GM12864 (cell line): ENCODE data around the gene CRMP1.
"Not testable (repeated sequence)": the region's sequence is repeated elsewhere in the genome, so short reads cannot be mapped to it uniquely, and the experiment has no call there.

Experiments used
- DNase-seq: peaks from one replicate; pipeline ENCODE4 v3.0.0-alpha.2; 2011; ENCODE audit warnings: low read depth
- H3K4me3 ChIP-seq: 2 replicates; pipeline ENCODE4 v1.5.1; 2011; ENCODE audit warnings: mild to moderate bottlenecking, low read depth, low read length, control low read depth
- TF ChIP-seq, protein P1 (sequence below): IDR thresholded peaks from 2 replicates; pipeline ENCODE4 v1.5.1; 2011; ENCODE audit warnings: low read depth, mild to moderate bottlenecking, moderate library complexity, low read length, control low read depth, inconsistent platforms; ENCODE audit errors: missing control alignments

CRMP1 gene

DNA sequence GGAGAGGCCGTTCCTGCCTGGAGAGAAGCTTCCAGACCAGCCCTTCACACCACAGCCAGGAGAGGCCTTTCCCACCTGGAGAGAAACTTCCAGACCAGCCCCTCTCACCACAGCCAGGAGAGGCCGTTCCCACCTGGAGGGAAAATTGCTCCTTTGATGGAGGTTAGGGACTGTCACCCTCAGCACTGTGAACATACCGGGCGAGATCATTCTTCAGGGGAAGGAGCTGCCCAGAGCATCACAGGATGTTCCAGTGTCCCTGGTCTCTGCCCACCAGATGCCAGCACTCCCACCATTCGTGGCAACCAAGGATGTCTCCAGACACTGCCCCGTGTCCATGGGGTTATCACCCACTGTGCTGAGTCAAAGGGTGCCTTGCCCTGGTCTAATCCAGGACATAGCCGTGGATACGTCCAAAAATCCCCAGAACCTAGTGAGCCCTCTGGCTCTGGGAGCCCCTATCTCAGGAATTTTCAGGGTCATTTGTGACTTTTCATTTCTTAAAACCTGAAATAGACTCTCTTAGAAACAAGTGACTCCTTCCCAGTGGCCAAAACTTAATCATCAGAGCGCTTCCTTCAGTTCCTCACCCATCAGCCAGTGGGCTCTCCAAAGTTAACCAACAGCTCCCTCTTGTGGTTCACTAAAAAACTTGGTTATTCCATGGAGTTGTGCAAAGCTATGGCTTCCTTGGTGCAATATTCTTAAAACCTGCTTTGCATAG is 80.2 kb downstream of the CRMP1 start:
- TF ChIP-seq, protein P1, sequence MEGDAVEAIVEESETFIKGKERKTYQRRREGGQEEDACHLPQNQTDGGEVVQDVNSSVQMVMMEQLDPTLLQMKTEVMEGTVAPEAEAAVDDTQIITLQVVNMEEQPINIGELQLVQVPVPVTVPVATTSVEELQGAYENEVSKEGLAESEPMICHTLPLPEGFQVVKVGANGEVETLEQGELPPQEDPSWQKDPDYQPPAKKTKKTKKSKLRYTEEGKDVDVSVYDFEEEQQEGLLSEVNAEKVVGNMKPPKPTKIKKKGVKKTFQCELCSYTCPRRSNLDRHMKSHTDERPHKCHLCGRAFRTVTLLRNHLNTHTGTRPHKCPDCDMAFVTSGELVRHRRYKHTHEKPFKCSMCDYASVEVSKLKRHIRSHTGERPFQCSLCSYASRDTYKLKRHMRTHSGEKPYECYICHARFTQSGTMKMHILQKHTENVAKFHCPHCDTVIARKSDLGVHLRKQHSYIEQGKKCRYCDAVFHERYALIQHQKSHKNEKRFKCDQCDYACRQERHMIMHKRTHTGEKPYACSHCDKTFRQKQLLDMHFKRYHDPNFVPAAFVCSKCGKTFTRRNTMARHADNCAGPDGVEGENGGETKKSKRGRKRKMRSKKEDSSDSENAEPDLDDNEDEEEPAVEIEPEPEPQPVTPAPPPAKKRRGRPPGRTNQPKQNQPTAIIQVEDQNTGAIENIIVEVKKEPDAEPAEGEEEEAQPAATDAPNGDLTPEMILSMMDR, result peak; percentile 69
- no peak overlapping the region for H3K4me3 ChIP-seq
- DNase-seq, result peak; percentile 30

DNA sequence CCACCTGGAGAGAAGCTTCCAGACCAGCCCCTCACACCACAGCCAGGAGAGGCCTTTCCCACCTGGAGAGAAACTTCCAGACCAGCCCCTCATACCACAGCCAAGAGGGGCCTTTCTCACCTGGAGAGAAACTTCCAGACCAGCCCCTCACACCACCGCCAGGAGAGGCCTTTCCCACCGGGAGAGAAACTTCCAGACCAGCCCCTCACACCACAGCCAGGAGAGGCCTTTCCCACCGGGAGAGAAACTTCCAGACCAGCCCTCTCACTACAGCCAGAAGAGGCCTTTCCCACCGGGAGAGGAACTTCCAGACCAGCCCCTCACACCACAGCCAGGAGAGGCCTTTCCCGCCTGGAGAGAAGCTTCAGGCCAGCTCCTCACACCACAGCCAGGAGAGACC is 80.8 kb downstream of the CRMP1 start:
- H3K4me3 ChIP-seq, DNase-seq: not testable (repeated sequence)

DNA sequence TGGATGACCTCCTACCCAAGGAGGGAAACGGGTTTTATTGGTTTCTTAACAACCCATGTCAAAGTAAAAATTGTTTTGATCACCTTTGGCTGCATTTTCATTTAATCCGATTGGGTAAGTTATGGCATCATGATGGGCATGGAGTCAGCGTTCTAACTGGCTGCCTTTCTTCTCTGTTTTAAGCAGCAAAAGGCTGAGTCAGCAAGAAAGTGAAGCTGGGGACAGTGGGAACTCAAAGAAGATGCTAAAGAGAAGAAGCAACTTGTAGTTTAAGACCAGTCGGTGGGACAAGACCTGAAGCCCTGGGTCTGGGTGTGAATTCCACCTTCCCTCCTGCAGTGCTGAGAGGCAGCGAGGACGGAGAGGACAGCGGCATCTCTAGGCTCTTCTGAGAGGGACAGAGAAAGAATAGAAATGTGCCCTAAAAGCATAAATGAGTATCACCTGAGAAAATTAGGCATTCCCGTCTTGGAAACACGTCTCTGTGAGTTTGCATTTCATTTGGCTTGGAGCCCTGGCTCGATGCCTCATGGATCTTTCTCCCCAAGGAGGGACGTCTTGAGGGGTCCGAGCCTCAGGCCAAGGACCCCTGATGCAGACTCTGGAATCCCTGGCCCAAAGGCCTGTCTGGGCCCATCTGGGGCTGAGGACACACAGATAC is 82.0 kb downstream of the CRMP1 start:
- H3K4me3 ChIP-seq, result no peak overlapping the region
- no peak for DNase-seq
- TF ChIP-seq, protein P1, result no peak

DNA sequence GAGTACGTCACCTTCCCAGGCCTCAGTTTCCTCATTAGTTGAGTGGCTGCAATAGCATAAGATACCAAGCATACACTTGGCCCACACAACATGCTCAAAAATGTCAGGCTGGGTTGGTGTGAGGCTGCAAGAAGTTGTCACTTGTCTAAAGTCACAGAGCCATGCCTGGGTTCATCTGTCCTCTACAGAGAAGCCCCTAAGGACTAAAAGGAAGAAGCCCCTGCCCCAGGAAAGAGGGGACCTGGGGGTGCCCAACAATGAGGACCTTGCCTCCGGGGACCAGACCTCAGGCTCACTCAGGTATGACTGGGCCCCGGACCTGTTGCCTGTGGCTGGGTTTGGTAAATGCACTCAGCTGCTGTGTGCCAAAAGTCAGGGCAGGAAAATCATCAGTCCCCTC is 82.7 kb downstream of the CRMP1 start:
- no peak for DNase-seq
- TF ChIP-seq, protein P1, result no peak

DNA sequence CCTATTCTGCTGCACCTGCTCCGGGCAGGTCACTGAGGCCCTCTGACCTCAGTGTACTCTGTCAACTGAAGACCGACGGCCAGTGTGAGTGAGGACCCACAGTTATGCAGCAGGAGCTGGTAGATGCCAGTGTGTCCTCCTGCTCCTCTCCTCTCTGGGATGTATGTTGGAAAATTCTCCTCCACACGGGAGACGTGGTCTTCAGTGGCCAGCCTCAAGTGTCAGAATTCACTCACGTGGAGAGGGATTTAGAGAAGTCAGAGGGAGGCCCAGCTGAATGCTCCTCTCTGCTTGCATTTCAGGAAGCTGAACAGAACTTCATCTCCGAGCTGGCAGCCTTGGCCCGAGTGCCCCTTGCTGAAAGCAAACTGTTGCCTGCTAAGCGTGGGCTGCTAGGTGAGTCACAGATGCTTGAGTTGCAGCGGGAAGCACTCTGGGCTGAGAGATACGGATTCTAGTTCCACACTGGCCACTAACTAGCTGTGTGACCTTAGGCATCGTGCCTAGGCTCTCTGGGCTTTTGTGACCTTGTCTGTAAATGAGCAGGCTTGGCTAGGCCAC is 83.6 kb downstream of the CRMP1 start:
- TF ChIP-seq, protein P1, result no peak
- DNase-seq, result no peak
- no peak overlapping the region for H3K4me3 ChIP-seq

More for the DNA sequence above, 82.7 kb downstream of the CRMP1 start:
- no peak overlapping the region for H3K4me3 ChIP-seq

DNA sequence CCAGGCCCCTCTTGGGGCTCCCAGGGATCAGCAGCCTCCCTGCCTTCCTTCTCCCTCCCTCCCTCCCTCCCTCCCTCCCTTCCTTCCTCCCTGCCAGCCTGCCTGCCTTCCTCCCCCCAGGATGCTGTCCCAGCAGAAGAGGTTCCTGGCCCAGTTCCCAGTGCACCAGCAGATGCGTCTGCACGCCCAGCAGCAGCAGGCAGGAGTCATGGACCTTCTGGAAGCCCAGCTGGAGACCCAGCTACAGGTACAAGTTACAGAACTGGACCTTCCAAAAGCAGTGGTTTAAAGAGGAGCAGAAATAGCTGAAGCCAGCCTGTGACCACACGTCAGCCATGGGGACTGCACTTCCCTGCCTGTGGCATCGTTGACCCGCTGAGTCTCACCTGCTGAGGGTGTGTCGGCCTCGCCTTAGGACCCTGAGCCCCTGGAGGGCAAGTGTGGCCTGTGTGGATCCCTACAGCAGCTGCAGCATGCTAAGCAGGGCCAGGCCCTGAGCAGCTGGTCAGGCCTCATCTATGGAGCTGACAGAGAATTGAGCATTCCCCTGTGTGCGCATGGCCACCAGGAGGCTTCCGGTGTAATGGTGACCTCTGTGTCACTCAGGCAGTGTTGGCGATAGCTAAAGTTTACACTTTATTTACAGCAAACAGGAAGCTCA is 84.7 kb downstream of the CRMP1 start:
- TF ChIP-seq, protein P1, result no peak

DNA sequence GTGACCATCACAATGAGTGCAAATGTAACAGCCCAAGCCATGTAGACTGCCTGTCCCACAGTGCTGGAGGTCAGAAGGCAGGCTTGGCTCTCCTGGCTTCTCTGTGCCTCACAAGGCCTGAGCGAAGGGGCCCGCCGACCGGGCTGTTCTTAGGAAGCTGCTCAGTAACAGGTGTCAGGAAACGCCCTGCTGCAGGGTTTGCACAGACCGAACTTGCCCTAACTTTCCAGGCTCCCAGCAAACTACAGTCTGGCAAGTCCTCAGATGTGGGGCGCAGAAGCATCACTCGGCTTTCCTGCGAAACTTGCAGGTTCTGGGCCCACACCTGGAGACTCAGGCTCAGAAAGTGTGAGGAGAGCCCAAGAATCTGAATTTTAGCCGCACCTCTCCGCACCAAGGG is 87.6 kb downstream of the CRMP1 start:
- no peak overlapping the region for H3K4me3 ChIP-seq
- TF ChIP-seq, protein P1, result no peak
- DNase-seq, result no peak

More for the DNA sequence above, 84.7 kb downstream of the CRMP1 start:
- no peak for DNase-seq
- no peak overlapping the region for H3K4me3 ChIP-seq
